Left lobe of liver (tissue), 2 donors: ENCODE measurements around the gene ENTPD5. TPM values are rescaled to one million over a fixed set of nuclear protein-coding genes. Genes with fewer than 3 reads are reported as not detected.
"Not testable (repeated sequence)": the region's sequence is repeated elsewhere in the genome, so short reads cannot be mapped to it uniquely, and the experiment has no call there.

Experiments used
- ATAC-seq: fragments of 200-7000 bp; cut with Tn5 transposase; one replicate; pipeline ENCODE4 v1.9.1; 2020; ENCODE audit warnings: mild to moderate bottlenecking, moderate library complexity
- DNase-seq: peaks from one replicate; pipeline ENCODE4 v3.0.0-alpha.2; 2020; ENCODE audit warnings: low spot score
- total RNA-seq: library from RNA; stranded (reverse); gene quantifications from one replicate; pipeline ENCODE4 v1.2.1, GENCODE V29; 2021
- donor health status: DM: no; HTN: no; CAD: no; lungs with moderate emphysema.
- donor health status: DM: no; HTN: yes; CAD: no.

The ENTPD5 gene
- total RNA-seq, 1 donor from 2014 or later: 173 TPM

GRCh38 chr14:74008843-74009499, 10.1 kb downstream of the ENTPD5 start:
- no peak for ATAC-seq

GRCh38 chr14:74005664-74006063, 13.4 kb downstream of the ENTPD5 start:
- DNase-seq, ATAC-seq: not testable (repeated sequence)

More at GRCh38 chr14:74008843-74009499, 10.1 kb downstream of the ENTPD5 start:
- no peak for DNase-seq

- DNase-seq (no peak), ATAC-seq (peak; percentile 43)
Measured at GRCh38 chr14:73998726-73999125, 20.4 kb downstream of the ENTPD5 start.

DNA sequence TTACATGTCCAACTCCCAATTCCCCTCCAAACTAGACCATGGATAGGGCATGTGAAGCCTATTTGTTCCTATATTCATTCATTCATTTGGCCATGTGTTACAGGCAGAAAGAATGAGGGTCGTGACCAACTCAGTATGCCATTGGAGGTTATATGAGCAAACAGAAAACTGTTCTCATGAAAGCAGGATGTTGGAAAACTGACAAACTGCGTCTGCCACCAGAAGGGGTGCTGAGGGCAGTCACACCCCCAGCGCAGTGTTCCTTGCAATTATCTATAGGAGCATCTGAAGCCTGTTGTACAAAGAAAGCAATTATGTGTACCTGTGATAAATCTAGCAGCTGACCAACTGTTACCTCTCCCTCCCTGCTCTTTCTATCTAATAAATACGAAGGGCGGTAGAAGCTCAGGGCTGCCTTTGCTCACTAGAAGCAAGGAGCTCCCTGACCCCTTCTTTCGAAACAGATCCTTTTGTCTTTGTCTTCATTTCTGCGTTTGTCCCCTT, 21.1 kb downstream of the ENTPD5 start:
- DNase-seq (no peak), ATAC-seq (no peak)

GRCh38 chr14:73997108-73997943, 21.8 kb downstream of the ENTPD5 start:
- DNase-seq (no peak), ATAC-seq (peak; percentile 69)

DNA sequence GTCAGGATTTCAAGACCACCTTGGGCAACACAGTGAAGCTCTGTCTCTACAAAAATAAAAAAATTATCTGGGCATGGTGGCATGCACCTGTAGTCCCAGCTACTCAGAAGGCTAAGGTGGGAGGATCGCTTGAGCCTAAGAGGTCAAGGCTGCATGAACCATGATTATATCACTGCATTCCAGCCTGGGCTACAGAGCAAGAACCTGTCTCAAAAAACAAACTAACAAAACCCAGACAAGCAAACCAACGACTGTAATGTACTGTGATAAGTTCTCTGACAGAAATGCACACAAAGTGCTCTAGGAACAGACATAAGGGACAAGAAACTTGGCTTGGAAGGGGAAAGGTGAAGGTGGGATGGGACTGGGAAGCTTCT, 22.4 kb downstream of the ENTPD5 start:
- ATAC-seq: peak; percentile 51
- no peak for DNase-seq

GRCh38 chr14:73995977-73996378, 23.1 kb downstream of the ENTPD5 start:
- peak; percentile 79 for DNase-seq

GRCh38 chr14:73994926-73995325, 24.2 kb downstream of the ENTPD5 start:
- not testable (repeated sequence) for ATAC-seq, DNase-seq

More at GRCh38 chr14:73995977-73996378, 23.1 kb downstream of the ENTPD5 start:
- peak; percentile 69 for ATAC-seq

DNA sequence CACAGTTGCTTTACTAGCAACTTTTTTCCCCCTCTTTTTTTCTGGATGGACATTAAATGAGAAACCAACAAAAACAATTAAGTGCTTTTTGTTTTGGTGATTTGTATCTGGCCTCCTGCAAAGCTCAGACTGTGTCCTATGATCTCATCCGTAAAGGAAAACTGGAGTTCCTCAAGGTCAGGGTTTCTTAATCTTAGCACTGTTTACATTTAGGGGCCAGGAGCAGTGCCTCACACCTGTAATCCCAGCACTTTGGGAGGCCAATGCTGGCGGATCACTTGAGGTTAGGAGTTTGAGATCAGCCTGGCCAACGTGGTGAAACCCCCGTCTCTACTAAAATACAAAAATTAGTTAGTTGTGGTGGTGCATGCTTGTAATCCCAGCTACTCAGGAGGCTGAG, 28.0 kb downstream of the ENTPD5 start:
- no peak for ATAC-seq
- no peak for DNase-seq

GRCh38 chr14:73988656-73989055, 30.4 kb downstream of the ENTPD5 start:
- DNase-seq: not testable (repeated sequence)
- ATAC-seq: peak; percentile 51

GRCh38 chr14:73988065-73988464, 31.0 kb downstream of the ENTPD5 start:
- DNase-seq (no peak), ATAC-seq (no peak)

- ATAC-seq (no peak), DNase-seq (no peak)
Measured at GRCh38 chr14:73977896-73978295, 41.2 kb downstream of the ENTPD5 start.

DNA sequence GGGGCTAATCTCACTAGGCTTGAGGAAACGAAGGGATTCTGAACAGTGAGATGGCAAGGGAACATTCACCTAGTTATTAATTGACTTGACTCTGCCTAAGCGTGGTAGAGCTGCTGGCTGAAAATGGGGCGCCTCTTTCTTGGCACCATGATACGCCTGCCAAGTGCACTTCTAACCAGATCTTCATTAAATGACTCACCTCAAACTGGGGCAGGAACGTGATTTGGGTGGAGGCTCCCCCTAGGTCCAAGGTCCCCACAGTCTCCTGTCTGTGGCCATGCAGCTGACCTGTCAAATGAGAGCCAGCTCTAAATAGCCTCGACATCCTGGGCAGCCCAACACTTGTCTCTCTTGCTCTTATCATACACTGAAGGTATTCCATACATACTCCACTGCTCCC, 43.0 kb downstream of the ENTPD5 start:
- DNase-seq (no peak), ATAC-seq (peak; percentile 56)

GRCh38 chr14:73973497-73973896, 45.6 kb downstream of the ENTPD5 start:
- peak; percentile 37 for ATAC-seq
- DNase-seq: no peak

DNA sequence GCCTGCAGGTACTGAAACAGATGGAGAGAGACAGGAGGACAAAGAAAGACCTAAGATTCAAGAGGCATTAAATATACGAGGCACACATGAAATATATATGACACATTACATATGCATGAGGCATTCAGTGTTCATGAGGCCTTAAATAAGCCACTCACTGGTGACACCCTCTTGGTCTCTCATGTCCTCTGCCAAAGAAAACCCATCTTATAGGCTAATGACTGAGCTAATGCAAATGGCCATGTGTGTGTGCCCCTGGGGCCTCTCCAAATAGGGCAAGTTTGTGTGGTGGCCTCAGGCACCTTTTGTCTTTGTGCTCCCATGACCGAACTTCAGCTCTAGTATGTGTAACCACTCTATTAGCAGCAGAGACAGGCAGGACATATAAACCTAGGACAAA, 50.2 kb downstream of the ENTPD5 start:
- no peak for DNase-seq
- no peak for ATAC-seq

DNA sequence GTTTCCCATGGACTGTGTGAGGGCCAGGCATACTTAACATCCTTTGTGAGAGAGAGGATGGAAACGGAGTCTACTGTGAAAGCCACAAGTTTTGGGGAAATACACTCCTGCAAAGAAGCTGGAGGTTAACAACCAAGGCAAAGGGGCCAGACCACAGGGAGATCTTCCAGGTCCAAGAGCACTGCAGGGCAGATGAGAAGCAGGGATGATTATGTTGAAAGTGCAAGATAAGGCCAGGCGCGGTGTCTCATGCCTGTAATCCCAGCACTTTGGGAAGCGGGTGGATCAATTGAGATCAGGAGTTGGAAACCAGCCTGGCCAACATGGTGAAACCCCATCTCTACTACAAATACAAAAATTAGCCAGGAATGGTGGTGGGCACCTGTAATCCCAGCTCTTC, 53.9 kb downstream of the ENTPD5 start:
- DNase-seq (no peak), ATAC-seq (no peak)

DNA sequence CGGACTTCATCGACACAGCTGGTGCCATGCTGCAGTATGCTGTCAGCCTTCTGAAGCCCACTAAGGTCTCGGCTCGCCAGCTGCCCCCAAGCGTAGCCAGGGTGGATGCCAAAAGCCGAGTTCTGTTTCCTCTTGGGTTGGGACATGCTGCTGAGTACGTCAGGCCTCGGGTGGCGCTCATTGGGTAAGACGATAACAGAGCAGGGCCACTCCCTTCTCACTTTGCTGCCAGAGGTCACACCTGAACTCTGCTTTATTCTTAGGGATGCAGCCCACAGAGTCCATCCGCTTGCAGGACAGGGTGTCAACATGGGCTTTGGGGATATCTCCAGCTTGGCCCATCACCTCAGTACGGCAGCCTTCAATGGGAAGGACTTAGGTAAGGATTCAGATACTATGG, 57.9 kb downstream of the ENTPD5 start:
- DNase-seq (no peak), ATAC-seq (peak; percentile 34)

GRCh38 chr14:73958591-73958990, 60.5 kb downstream of the ENTPD5 start:
- ATAC-seq: peak; percentile 36
- no peak for DNase-seq

- DNase-seq (no peak), ATAC-seq (no peak)
Measured at GRCh38 chr14:73955674-73956073, 63.4 kb downstream of the ENTPD5 start.

DNA sequence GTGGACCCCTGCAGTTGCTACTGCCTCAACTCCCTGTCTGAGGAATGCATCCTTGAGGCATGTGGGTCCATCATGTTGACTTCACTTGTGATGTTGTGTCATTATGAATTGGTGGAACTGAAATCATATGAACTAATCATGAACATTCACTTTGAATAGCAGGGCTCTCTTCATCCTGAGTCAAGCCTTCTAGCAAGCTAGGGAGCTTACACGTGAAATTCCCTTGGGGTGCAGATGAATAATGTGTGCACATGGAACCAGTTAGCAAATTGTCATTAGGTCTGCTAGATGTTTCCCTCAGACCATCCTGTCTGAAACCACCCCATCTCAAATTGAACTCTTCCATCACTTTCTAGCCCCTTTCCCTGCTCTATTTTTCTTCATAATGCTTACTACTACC, 65.4 kb downstream of the ENTPD5 start:
- DNase-seq (no peak), ATAC-seq (no peak)

DNA sequence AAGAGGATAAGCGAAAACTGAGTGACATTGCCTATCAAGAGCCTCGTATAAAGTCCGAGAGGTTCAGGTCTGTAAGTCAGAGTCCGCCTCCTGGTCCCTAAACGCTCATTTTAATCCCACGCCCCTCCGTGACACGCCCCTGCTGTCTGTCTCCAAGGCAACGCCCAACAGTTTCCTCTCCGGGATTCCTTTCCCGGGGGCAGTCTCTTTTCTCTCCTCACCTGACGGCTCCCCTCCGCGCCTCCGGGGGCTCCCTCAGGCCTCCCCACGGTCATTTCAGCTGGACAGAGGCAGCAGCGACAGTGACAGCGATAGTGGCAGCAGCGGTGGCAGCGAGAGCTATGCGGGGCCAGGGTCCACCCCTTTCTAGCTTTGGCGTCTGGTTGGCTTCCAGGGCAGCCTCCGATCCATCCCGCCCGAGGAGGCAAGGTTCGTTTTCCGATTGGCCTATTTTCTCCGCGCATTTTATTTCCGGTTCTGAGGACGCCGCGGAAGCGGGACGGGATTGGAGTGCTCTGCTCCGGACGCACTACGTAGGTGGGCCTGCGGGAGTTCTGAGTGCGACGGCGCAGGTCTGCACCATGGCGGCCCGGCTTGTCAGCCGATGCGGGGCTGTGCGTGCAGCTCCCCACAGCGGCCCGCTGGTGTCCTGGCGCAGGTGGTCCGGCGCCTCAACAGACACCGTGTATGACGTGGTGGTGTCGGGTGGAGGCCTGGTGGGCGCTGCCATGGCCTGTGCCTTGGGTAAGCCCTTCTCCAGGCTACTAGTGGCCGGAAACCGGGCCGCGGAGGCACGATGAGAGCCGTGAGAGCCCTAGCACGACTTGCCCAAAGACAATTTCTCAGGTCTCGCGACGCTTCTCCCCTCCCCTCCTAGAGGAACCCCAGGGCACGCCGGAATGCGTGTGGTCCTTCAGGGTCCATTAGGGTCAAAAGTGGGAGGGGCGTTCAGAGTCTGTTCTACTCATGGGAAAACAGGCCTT, 69.0 kb downstream of the ENTPD5 start, which contains the start of the genes COQ6 and FAM161B:
COQ6 (plus strand) TSS at position 551 of the 983 bp plus-strand sequence; CDS start at position 582, 31 bp downstream.
FAM161B (minus strand) TSS at position 343 of the 983 bp plus-strand sequence; CDS start at position 275, 68 bp downstream.
- peak; percentile 92 for ATAC-seq
- DNase-seq: peak; percentile 97
